Stimulated activated effector memory CD8-positive, alpha-beta T cell treated with anti-CD3 and anti-CD28 coated beads, Interleukin-12 subunit alpha, Interleukin-12 subunit beta, amount 100 ng/mL, for 72 hours (primary cell): ENCODE data around the gene CT45A1.
"Not testable (repeated sequence)": the region's sequence is repeated elsewhere in the genome, so short reads cannot be mapped to it uniquely, and the experiment has no call there.

Experiments used
- ATAC-seq: fragments of 150-1000 bp; cut with Tn5 transposase; 2 replicates; pipeline ENCODE4 v1.10.0; 2021
- DNase-seq, 2 donors: peaks; one replicate each; pipeline ENCODE4 v3.0.0; 2021 to 2022; ENCODE audit warnings: low spot score in 2 of 2
- H3K27ac Mint-ChIP-seq: one replicate; pipeline ENCODE4 v1.8.0; 2022; ENCODE audit warnings: mild to moderate bottlenecking, mixed read lengths
- H3K36me3 Mint-ChIP-seq: one replicate; pipeline ENCODE4 v1.8.0; 2022; ENCODE audit warnings: mild to moderate bottlenecking, mixed read lengths
- H3K4me1 Mint-ChIP-seq: one replicate; pipeline ENCODE4 v1.8.0; 2022; ENCODE audit warnings: mixed read lengths
- H3K4me3 Mint-ChIP-seq: one replicate; pipeline ENCODE4 v1.8.0; 2022; ENCODE audit warnings: mild to moderate bottlenecking, mixed read lengths
- H3K9me3 Mint-ChIP-seq: one replicate; pipeline ENCODE4 v1.8.0; 2022; ENCODE audit warnings: mixed read lengths

Gene CT45A1

DNA sequence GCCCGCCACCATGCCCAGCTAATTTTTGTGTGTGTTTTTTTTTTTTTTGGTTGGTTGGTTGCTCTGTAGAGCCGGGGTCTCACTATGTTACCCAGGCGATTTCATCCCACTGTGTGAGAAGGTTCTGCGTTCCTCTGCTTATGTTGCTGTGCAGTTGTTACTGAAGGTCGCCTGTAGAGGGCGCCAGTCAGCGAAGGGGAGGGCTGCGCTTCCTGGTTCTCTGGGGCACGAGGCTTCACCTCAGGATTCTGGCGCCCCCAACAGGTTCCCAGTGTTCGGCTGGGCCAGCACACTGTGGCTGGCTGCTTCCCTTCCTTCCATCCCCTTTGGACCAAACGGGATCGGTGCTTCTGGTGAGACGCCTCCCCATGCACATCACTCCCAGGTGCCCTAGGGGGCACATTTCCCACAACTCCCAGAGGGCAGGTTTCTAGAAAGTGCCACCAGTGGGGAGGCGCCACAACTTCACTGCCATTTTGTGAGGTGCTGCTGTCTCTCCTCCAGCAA lies at the start of gene CT45A1:
CT45A1 (plus strand) TSS at position 457 of the 507 bp plus-strand sequence. CDS start 5,302 bp downstream, outside the sequence.
- H3K9me3 Mint-ChIP-seq, H3K4me3 Mint-ChIP-seq, H3K27ac Mint-ChIP-seq, H3K36me3 Mint-ChIP-seq, ATAC-seq, H3K4me1 Mint-ChIP-seq: not testable (repeated sequence)
- DNase-seq: peak; percentile 5 to 46

- DNase-seq, H3K9me3 Mint-ChIP-seq, ATAC-seq, H3K4me1 Mint-ChIP-seq, H3K27ac Mint-ChIP-seq, H3K36me3 Mint-ChIP-seq, H3K4me3 Mint-ChIP-seq: not testable (repeated sequence)
Observed at GRCh38 chrX:135672979-135673378, 40.5 kb upstream of the CT45A1 start.

GRCh38 chrX:135688137-135688536 lies 25.3 kb upstream of the CT45A1 start:
- Mint-ChIP-seq H3K9me3 (no peaks in the 10 kb centered on the region), H3K36me3 (no peaks in the 10 kb centered on the region), H3K4me1 (no peaks in the 10 kb centered on the region), H3K4me3 (no peak overlapping the region), H3K27ac (no peak overlapping the region)
- ATAC-seq: no peak
- DNase-seq: no peak

- Mint-ChIP-seq H3K27ac (no peak overlapping the region), H3K36me3 (no peaks in the 10 kb centered on the region), H3K9me3 (no peaks in the 10 kb centered on the region), H3K4me1 (no peaks in the 10 kb centered on the region), H3K4me3 (no peak overlapping the region)
- DNase-seq: no peak
- no peak for ATAC-seq
Observed at GRCh38 chrX:135695471-135695870, 18.0 kb upstream of the CT45A1 start.

DNA sequence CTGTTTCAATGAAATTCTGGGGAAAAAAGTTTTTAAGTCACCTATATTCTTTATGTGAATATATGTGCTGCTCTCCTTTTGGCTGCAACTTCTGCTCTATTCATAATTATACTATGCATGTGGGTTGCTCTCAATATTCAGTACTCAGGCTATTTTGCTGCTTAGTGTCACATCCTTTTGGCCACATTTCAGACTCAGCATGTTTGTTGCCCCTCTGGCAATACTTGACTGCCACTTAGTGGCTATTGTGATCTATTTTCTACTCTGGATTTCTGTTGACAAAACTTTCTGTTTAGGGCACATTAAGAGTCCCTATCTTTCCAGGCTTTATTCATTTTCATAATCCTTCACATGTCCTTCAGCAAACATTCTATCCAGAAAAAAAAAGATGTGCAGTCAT lies 15.8 kb upstream of the CT45A1 start:
- Mint-ChIP-seq H3K27ac (no peak overlapping the region), H3K4me1 (no peaks in the 10 kb centered on the region), H3K9me3 (no peaks in the 10 kb centered on the region), H3K36me3 (no peaks in the 10 kb centered on the region), H3K4me3 (no peak overlapping the region)
- DNase-seq (no peak), ATAC-seq (no peak)

GRCh38 chrX:135698924-135699323 lies 14.5 kb upstream of the CT45A1 start:
- Mint-ChIP-seq H3K4me3 (no peak overlapping the region), H3K36me3 (no peaks in the 10 kb centered on the region), H3K9me3 (no peaks in the 10 kb centered on the region), H3K27ac (no peak overlapping the region), H3K4me1 (no peaks in the 10 kb centered on the region)
- ATAC-seq (no peak), DNase-seq (no peak)

DNA sequence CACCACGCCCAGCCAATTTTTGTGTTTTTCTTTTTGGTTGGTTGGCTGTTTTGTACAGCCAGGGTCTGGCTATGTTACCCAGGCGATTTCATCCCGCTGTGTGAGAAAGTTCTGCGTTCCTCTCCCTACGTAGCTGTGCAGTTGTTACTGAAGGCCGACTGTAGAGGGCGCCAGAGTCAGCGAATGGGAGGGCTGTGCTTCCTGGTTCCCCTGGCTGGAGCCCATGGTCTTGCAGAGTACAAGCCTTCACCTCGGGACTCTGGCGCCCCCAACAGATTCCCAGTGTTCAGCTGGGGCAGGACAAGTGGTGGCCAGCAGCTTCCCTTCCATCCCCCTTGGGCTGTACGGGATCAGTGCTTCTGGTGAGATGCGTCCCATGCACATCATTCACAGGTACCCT lies 5.6 kb upstream of the CT45A1 start:
- no peaks in the 10 kb centered on the region for H3K4me1 Mint-ChIP-seq
- ATAC-seq: no peak
- H3K4me3 Mint-ChIP-seq: no peak overlapping the region
- H3K36me3 Mint-ChIP-seq: no peaks in the 10 kb centered on the region
- no peak overlapping the region for H3K27ac Mint-ChIP-seq
- no peaks in the 10 kb centered on the region for H3K9me3 Mint-ChIP-seq
- peak; percentile 5 to 54 for DNase-seq

DNA sequence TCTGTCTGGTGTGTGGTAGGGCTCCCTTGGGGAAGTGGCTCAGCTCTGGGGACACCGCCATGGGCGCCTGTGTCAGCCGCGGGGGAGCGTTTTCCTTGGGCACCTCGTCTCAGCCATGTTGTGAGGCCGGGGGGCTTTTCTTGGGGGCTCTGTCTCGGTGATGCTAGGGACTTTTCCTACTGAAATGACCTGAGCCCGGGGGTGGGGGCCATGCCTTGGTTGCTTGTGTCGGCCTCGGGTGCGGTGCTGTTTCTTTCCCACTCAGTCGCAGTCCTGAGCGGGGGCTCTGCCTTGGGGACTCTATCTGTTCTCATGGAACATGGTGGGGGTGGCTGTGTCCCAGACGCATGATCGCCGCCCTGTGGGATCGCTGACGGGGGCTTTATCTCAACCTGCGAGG lies 356 bp downstream of the CT45A1 start:
- H3K4me3 Mint-ChIP-seq: no peak overlapping the region
- ATAC-seq (no peak), DNase-seq (no peak)
- no peaks in the 10 kb centered on the region for H3K4me1 Mint-ChIP-seq
- H3K36me3 Mint-ChIP-seq: no peaks in the 10 kb centered on the region
- no peak overlapping the region for H3K27ac Mint-ChIP-seq
- no peaks in the 10 kb centered on the region for H3K9me3 Mint-ChIP-seq

DNA sequence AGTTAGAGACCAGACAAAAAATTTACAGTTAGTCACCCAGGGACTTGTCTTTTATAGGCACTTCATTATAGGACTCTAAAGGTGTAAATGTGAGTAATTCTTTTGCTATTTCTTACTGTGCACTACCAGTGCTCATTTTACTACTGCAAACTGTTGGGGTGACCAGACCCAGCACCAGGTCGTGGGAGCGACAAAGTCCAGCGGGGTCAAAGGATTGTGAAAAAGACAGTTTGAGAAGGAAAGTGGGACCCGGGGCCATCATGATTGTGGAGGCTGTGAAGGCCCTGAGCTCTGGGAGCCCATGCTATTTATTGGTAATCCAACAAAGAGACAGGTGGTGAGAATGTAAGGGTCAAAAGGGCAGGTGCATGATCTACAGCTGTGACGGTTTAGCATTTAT lies 21.2 kb downstream of the CT45A1 start:
- ATAC-seq: not testable (repeated sequence)

DNA sequence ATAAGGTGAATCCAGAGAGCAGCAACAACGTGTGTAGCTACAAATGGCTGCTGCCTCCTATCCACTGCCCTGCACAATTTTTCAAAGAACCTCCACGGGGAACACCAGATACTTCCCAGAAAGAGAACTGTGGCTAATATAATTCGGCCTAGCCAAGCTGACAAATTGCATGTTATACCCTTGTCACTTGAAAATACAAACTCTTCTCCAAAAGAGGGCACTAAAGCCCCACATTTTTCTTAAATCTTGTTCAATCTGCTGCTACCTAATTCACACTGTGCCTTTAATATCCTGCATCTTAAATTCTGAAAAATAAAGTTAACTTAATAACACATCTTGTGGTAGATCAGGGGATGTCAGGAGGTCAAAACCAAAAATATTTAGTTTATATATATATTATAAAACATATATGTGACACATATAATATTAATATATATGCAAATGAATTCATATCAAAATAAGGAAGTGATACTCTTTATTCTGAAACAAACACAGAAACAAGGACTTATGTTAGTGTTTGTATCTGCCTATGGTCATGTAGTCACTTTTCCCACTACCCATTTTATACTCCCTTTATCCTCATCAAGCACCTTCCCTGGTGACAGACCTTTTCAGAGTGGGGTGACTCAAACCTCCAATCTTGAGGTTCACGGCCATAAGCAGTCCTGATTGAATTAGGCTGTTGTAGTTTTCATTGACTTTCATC lies 24.1 kb downstream of the CT45A1 start:
- no peaks in the 10 kb centered on the region for H3K36me3 Mint-ChIP-seq
- H3K4me1 Mint-ChIP-seq: no peaks in the 10 kb centered on the region
- H3K4me3 Mint-ChIP-seq: no peak overlapping the region
- ATAC-seq (no peak), DNase-seq (no peak)
- no peak overlapping the region for H3K27ac Mint-ChIP-seq
- no peaks in the 10 kb centered on the region for H3K9me3 Mint-ChIP-seq

More for the DNA sequence above, 21.2 kb downstream of the CT45A1 start:
- not testable (repeated sequence) for H3K36me3 Mint-ChIP-seq, H3K27ac Mint-ChIP-seq, H3K4me1 Mint-ChIP-seq, H3K4me3 Mint-ChIP-seq, DNase-seq, H3K9me3 Mint-ChIP-seq

GRCh38 chrX:135740681-135741149 lies 27.3 kb downstream of the CT45A1 start:
- H3K4me1 Mint-ChIP-seq: no peaks in the 10 kb centered on the region
- ATAC-seq (peak; percentile 61), DNase-seq (peak; percentile 17 to 62)
- H3K27ac Mint-ChIP-seq: no peak overlapping the region
- no peak overlapping the region for H3K4me3 Mint-ChIP-seq
- no peaks in the 10 kb centered on the region for H3K9me3 Mint-ChIP-seq
- H3K36me3 Mint-ChIP-seq: no peaks in the 10 kb centered on the region

- DNase-seq: no peak
- Mint-ChIP-seq H3K4me3 (no peak overlapping the region), H3K9me3 (no peaks in the 10 kb centered on the region), H3K4me1 (no peaks in the 10 kb centered on the region), H3K27ac (no peak overlapping the region), H3K36me3 (no peaks in the 10 kb centered on the region)
- ATAC-seq: no peak
Observed at GRCh38 chrX:135741192-135741715, 27.8 kb downstream of the CT45A1 start.

- ATAC-seq, DNase-seq, H3K4me1 Mint-ChIP-seq, H3K4me3 Mint-ChIP-seq, H3K36me3 Mint-ChIP-seq, H3K9me3 Mint-ChIP-seq, H3K27ac Mint-ChIP-seq: not testable (repeated sequence)
Observed at GRCh38 chrX:135744739-135745138, 31.3 kb downstream of the CT45A1 start.

- H3K27ac Mint-ChIP-seq, H3K9me3 Mint-ChIP-seq, H3K4me1 Mint-ChIP-seq: not testable (repeated sequence)
Observed at GRCh38 chrX:135768091-135768490, 54.7 kb downstream of the CT45A1 start, which contains the start of gene CT45A3. Gene CT45A3, minus strand, starts transcription at chrX:135768191. Its CDS starts 3,747 bp downstream, at chrX:135764444.

More at GRCh38 chrX:135768091-135768490, 54.7 kb downstream of the CT45A1 start, which contains the start of gene CT45A3:
- not testable (repeated sequence) for H3K4me3 Mint-ChIP-seq, H3K36me3 Mint-ChIP-seq, DNase-seq, ATAC-seq
